GM23338 (cell line): ENCODE data around the gene TRIM25.

Experiments used
- CREB1 ChIP-seq: fragments of 250-450 bp; sonication (Bioruptor Pico); IDR thresholded peaks from 2 replicates; pipeline ENCODE4 v1.5.0; 2020; ENCODE audit warnings: low read depth, mild to moderate bottlenecking, moderate library complexity
- CTCF ChIP-seq, 2 experiments: fragments of 200-600 bp in 1 of 2; sonication (generic) in 1 of 2; conservative IDR thresholded peaks; 2 replicates each; pipeline versions ENCODE4 v1.5.1 to v1.6.1; 2016 to 2017; ENCODE audit warnings: antibody characterized with exemption in 2 of 2, low read depth in 2 of 2, mild to moderate bottlenecking in 2 of 2, moderate library complexity in 1 of 2
- EZH2 ChIP-seq: fragments of 200-600 bp; sonication (generic); IDR thresholded peaks from one replicate; pipeline ENCODE4 v1.8.0; 2017; ENCODE audit warnings: antibody characterized with exemption, mild to moderate bottlenecking, low read depth; ENCODE audit not compliant: unreplicated experiment
- EZH2phosphoT487 ChIP-seq: fragments of 200-600 bp; sonication (generic); IDR thresholded peaks from one replicate; pipeline ENCODE4 v1.8.1; 2018; ENCODE audit warnings: antibody characterized with exemption; ENCODE audit not compliant: unreplicated experiment
- JUNB ChIP-seq: IDR thresholded peaks from one replicate; pipeline ENCODE4 v1.6.1; 2016; ENCODE audit warnings: antibody characterized with exemption; ENCODE audit not compliant: unreplicated experiment
- NANOG ChIP-seq: IDR thresholded peaks from 2 replicates; pipeline ENCODE4 v1.6.1; 2016; ENCODE audit warnings: antibody characterized with exemption, borderline replicate concordance
- POLR2AphosphoS5 ChIP-seq: IDR thresholded peaks from 2 replicates; pipeline ENCODE4 v1.6.1; 2016; ENCODE audit warnings: antibody characterized with exemption, low read depth
- STAT1 ChIP-seq: IDR thresholded peaks from one replicate; pipeline ENCODE4 v1.6.1; 2016; ENCODE audit warnings: antibody characterized with exemption; ENCODE audit not compliant: unreplicated experiment
- ZNF331 ChIP-seq: fragments of 250-450 bp; sonication (Bioruptor Pico); IDR thresholded peaks from 2 replicates; pipeline ENCODE4 v1.5.0; 2020; ENCODE audit warnings: low read depth, mild to moderate bottlenecking, moderate library complexity
- ZNF462 ChIP-seq: fragments of 250-450 bp; sonication (Bioruptor Pico); IDR thresholded peaks from 2 replicates; pipeline ENCODE4 v1.5.0; 2020; ENCODE audit warnings: mild to moderate bottlenecking, moderate library complexity
- TF ChIP-seq, protein P1 (sequence below): IDR thresholded peaks from one replicate; pipeline ENCODE4 v1.6.1; 2018; ENCODE audit warnings: antibody characterized with exemption; ENCODE audit not compliant: unreplicated experiment

DNA sequence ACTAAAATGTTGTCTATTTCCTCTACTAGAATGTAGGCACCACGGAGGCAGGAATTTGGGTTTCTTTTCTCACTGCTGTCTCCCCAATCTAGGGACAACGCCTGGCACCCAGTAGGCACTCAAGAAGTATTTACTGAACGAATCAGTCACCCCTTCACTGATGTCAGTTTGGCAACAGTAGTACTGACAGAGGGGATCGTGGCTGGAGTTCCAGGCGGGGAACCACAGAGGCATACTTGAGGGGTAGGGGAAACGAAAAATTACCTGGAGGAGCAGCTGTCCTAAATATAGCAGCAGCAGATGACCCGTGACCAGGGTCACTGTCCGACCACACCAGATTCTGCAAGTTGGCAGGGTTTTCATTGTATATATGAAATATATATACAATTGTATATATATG, 33.3 kb downstream of the TRIM25 start:
- TF ChIP-seq CTCF (conservative IDR thresholded peaks at IDR 0.05; ENCODE audit: low read depth in 2 of 2) (no peak), EZH2 (no peak), CREB1 (CRISPR knock-in tag) (no peak), POLR2AphosphoS5 (no peak), EZH2phosphoT487 (no peak), JUNB (no peak), STAT1 (no peak), ZNF331 (CRISPR knock-in tag) (no peak), NANOG (no peak), ZNF462 (CRISPR knock-in tag) (no peak)
- TF ChIP-seq, protein P1, sequence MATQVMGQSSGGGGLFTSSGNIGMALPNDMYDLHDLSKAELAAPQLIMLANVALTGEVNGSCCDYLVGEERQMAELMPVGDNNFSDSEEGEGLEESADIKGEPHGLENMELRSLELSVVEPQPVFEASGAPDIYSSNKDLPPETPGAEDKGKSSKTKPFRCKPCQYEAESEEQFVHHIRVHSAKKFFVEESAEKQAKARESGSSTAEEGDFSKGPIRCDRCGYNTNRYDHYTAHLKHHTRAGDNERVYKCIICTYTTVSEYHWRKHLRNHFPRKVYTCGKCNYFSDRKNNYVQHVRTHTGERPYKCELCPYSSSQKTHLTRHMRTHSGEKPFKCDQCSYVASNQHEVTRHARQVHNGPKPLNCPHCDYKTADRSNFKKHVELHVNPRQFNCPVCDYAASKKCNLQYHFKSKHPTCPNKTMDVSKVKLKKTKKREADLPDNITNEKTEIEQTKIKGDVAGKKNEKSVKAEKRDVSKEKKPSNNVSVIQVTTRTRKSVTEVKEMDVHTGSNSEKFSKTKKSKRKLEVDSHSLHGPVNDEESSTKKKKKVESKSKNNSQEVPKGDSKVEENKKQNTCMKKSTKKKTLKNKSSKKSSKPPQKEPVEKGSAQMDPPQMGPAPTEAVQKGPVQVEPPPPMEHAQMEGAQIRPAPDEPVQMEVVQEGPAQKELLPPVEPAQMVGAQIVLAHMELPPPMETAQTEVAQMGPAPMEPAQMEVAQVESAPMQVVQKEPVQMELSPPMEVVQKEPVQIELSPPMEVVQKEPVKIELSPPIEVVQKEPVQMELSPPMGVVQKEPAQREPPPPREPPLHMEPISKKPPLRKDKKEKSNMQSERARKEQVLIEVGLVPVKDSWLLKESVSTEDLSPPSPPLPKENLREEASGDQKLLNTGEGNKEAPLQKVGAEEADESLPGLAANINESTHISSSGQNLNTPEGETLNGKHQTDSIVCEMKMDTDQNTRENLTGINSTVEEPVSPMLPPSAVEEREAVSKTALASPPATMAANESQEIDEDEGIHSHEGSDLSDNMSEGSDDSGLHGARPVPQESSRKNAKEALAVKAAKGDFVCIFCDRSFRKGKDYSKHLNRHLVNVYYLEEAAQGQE, result no peak
